SK-N-SH treated with all-trans-retinoic acid at 6 μM for 48 hours (cell line): ENCODE measurements around the gene DNAAF1.

Experiments used
- ATAC-seq: fragments of 200-7000 bp; cut with Tn5 transposase; 3 replicates; pipeline ENCODE4 v1.9.1; 2020; ENCODE audit warnings: mild to moderate bottlenecking, moderate library complexity
- ARNTL ChIP-seq: fragments of 450-650 bp; formaldehyde crosslinking; IDR thresholded peaks from 2 replicates; pipeline ENCODE4 v1.5.0; 2020; ENCODE audit warnings: low read depth, mild to moderate bottlenecking, moderate library complexity, borderline replicate concordance
- BACH2 ChIP-seq: fragments of 250-450 bp; sonication (Bioruptor Pico); IDR thresholded peaks from 2 replicates; pipeline ENCODE4 v1.9.0; 2021; ENCODE audit warnings: mild to moderate bottlenecking, borderline replicate concordance
- CSRNP3 ChIP-seq: fragments of 250-450 bp; sonication (Bioruptor Pico); IDR thresholded peaks from 2 replicates; pipeline ENCODE4 v1.5.1; 2021; ENCODE audit warnings: mild to moderate bottlenecking, moderate library complexity
- GLIS3 ChIP-seq: fragments of 250-450 bp; sonication (Bioruptor Pico); IDR thresholded peaks from 2 replicates; pipeline ENCODE4 v1.5.0; 2020; ENCODE audit warnings: mild to moderate bottlenecking, moderate library complexity
- OSR1 ChIP-seq: fragments of 250-450 bp; sonication (Bioruptor Pico); IDR thresholded peaks from 2 replicates; pipeline ENCODE4 v1.8.0; 2022; ENCODE audit warnings: moderate library complexity, mild to moderate bottlenecking, inconsistent platforms
- POU6F1 ChIP-seq: fragments of 250-450 bp; sonication (Bioruptor Pico); IDR thresholded peaks from 2 replicates; pipeline ENCODE4 v1.8.0; 2021; ENCODE audit warnings: low read depth, mild to moderate bottlenecking, moderate library complexity, borderline replicate concordance
- PPARA ChIP-seq: fragments of 250-450 bp; sonication (Bioruptor Pico); IDR thresholded peaks from 2 replicates; pipeline ENCODE4 v1.5.0; 2020; ENCODE audit warnings: mild to moderate bottlenecking, borderline replicate concordance
- RARB ChIP-seq: fragments of 250-450 bp; sonication (Bioruptor Pico); IDR thresholded peaks from 2 replicates; pipeline ENCODE4 v1.8.0; 2021; ENCODE audit warnings: mild to moderate bottlenecking, moderate library complexity
- SNAI2 ChIP-seq: fragments of 250-450 bp; sonication (Bioruptor Pico); IDR thresholded peaks from 2 replicates; pipeline ENCODE4 v1.5.0; 2020; ENCODE audit warnings: mild to moderate bottlenecking, moderate library complexity
- TCF4 ChIP-seq: fragments of 250-450 bp; sonication (Bioruptor Pico); IDR thresholded peaks from 2 replicates; pipeline ENCODE4 v1.8.0; 2021; ENCODE audit warnings: mild to moderate bottlenecking, moderate library complexity, borderline replicate concordance
- TOX ChIP-seq: fragments of 250-450 bp; sonication (Bioruptor Pico); IDR thresholded peaks from 2 replicates; pipeline ENCODE4 v1.8.0; 2021; ENCODE audit warnings: mild to moderate bottlenecking, moderate library complexity, borderline replicate concordance
- ZC3H10 ChIP-seq: fragments of 250-450 bp; sonication (Bioruptor Pico); IDR thresholded peaks from 2 replicates; pipeline ENCODE4 v1.5.1; 2021; ENCODE audit warnings: mild to moderate bottlenecking, moderate library complexity
- ZFP3 ChIP-seq: fragments of 250-450 bp; sonication (Bioruptor Pico); IDR thresholded peaks from 2 replicates; pipeline ENCODE4 v1.5.0; 2020; ENCODE audit warnings: mild to moderate bottlenecking, moderate library complexity
- ZFP30 ChIP-seq: fragments of 450-650 bp; formaldehyde crosslinking; IDR thresholded peaks from 2 replicates; pipeline ENCODE4 v1.5.0; 2022; ENCODE audit warnings: mild to moderate bottlenecking, moderate library complexity
- ZNF565 ChIP-seq: fragments of 450-650 bp; formaldehyde crosslinking; conservative IDR thresholded peaks from 2 replicates; pipeline ENCODE4 v1.5.0; 2020; ENCODE audit warnings: low read depth, mild to moderate bottlenecking, moderate library complexity
- ZNF70 ChIP-seq: fragments of 450-650 bp; formaldehyde crosslinking; IDR thresholded peaks from 2 replicates; pipeline ENCODE4 v1.5.0; 2020; ENCODE audit warnings: mild to moderate bottlenecking, moderate library complexity
- ZNF8 ChIP-seq: fragments of 450-650 bp; formaldehyde crosslinking; IDR thresholded peaks from 2 replicates; pipeline ENCODE4 v1.5.0; 2020; ENCODE audit warnings: mild to moderate bottlenecking, moderate library complexity
- TF ChIP-seq, protein P1 (sequence below): fragments of 250-450 bp; sonication (Bioruptor Pico); IDR thresholded peaks from 2 replicates; pipeline ENCODE4 v1.5.0; 2020; ENCODE audit warnings: mild to moderate bottlenecking, moderate library complexity
- TF ChIP-seq, protein P2 (sequence below): fragments of 250-450 bp; sonication (Bioruptor Pico); IDR thresholded peaks from 2 replicates; pipeline ENCODE4 v1.8.0; 2020; ENCODE audit warnings: mild to moderate bottlenecking, moderate library complexity, borderline replicate concordance

The DNAAF1 gene

GRCh38 chr16:84224554-84224953 is 79.4 kb downstream of the DNAAF1 start:
- TF ChIP-seq GLIS3 (no peak), ZNF70 (CRISPR knock-in tag) (no peak), ARNTL (CRISPR knock-in tag) (no peak), ZC3H10 (CRISPR knock-in tag) (no peak), SNAI2 (no peak), CSRNP3 (CRISPR knock-in tag) (no peak), OSR1 (no peak), PPARA (CRISPR knock-in tag) (no peak), POU6F1 (CRISPR knock-in tag) (no peak), BACH2 (CRISPR knock-in tag) (no peak)
- TF ChIP-seq, protein P1, sequence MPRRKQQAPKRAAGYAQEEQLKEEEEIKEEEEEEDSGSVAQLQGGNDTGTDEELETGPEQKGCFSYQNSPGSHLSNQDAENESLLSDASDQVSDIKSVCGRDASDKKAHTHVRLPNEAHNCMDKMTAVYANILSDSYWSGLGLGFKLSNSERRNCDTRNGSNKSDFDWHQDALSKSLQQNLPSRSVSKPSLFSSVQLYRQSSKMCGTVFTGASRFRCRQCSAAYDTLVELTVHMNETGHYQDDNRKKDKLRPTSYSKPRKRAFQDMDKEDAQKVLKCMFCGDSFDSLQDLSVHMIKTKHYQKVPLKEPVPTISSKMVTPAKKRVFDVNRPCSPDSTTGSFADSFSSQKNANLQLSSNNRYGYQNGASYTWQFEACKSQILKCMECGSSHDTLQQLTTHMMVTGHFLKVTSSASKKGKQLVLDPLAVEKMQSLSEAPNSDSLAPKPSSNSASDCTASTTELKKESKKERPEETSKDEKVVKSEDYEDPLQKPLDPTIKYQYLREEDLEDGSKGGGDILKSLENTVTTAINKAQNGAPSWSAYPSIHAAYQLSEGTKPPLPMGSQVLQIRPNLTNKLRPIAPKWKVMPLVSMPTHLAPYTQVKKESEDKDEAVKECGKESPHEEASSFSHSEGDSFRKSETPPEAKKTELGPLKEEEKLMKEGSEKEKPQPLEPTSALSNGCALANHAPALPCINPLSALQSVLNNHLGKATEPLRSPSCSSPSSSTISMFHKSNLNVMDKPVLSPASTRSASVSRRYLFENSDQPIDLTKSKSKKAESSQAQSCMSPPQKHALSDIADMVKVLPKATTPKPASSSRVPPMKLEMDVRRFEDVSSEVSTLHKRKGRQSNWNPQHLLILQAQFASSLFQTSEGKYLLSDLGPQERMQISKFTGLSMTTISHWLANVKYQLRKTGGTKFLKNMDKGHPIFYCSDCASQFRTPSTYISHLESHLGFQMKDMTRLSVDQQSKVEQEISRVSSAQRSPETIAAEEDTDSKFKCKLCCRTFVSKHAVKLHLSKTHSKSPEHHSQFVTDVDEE (CRISPR knock-in tag): no peak
- no peak for ATAC-seq

DNA sequence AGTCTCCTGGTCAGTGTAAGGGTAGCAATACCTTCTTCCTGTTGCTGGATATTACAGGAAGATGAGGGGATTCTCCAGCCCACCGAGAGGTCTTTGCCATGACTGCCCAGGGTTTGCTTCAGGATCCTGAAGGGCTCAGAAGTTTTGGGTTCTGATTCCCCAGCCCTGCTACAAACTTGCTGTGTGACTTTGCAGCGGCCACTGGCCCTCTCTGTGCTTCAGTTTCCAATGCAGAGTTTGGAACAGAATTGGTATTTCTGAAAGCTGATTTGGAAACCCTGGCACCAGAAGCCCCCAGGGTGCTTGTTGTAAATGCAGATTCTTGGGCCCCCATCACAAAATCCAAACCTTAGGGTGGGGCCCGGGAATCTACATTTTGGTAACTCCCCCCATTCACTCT is 80.0 kb downstream of the DNAAF1 start:
- no peak for ATAC-seq
- TF ChIP-seq PPARA (CRISPR knock-in tag) (no peak), RARB (CRISPR knock-in tag) (no peak), POU6F1 (CRISPR knock-in tag) (no peak), BACH2 (CRISPR knock-in tag) (no peak), ZNF8 (CRISPR knock-in tag) (no peak), TOX (CRISPR knock-in tag) (no peak), ZNF70 (CRISPR knock-in tag) (no peak), ARNTL (CRISPR knock-in tag) (no peak), ZNF565 (CRISPR knock-in tag) (no peak), TCF4 (CRISPR knock-in tag) (no peak), ZFP3 (CRISPR knock-in tag) (no peak), ZFP30 (CRISPR knock-in tag) (no peak), GLIS3 (no peak)
- TF ChIP-seq, protein P2, sequence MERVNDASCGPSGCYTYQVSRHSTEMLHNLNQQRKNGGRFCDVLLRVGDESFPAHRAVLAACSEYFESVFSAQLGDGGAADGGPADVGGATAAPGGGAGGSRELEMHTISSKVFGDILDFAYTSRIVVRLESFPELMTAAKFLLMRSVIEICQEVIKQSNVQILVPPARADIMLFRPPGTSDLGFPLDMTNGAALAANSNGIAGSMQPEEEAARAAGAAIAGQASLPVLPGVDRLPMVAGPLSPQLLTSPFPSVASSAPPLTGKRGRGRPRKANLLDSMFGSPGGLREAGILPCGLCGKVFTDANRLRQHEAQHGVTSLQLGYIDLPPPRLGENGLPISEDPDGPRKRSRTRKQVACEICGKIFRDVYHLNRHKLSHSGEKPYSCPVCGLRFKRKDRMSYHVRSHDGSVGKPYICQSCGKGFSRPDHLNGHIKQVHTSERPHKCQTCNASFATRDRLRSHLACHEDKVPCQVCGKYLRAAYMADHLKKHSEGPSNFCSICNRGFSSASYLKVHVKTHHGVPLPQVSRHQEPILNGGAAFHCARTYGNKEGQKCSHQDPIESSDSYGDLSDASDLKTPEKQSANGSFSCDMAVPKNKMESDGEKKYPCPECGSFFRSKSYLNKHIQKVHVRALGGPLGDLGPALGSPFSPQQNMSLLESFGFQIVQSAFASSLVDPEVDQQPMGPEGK (CRISPR knock-in tag): no peak
- TF ChIP-seq, protein P1 (CRISPR knock-in tag): no peak
